GM10248 (cell line): ENCODE data around the gene DNM3.

Source experiments
- CTCF ChIA-PET: fragments of 300-600 bp; sonication (Branson Sonifier 250); formaldehyde crosslinking; extraction: SDS; loops from one replicate; lab custom pipeline; 2021; ENCODE audit warnings: antibody characterized with exemption; lab: Yijun Ruan, JAX
- POLR2A ChIA-PET: fragments of 350-650 bp; sonication (Branson Sonifier 250); formaldehyde crosslinking; extraction: SDS; loops from one replicate; lab custom pipeline; 2020; ENCODE audit warnings: antibody characterized with exemption; lab: Yijun Ruan, JAX
- DNase-seq: peaks from one replicate; pipeline ENCODE4 v3.0.0; 2012; ENCODE audit errors: extremely low spot score
- TF ChIP-seq, protein P1 (sequence below): IDR thresholded peaks from 2 replicates; pipeline ENCODE4 v1.5.1; 2012; ENCODE audit warnings: mild to moderate bottlenecking, low read depth; ENCODE audit errors: extremely low read depth, missing control alignments, control extremely low read depth

DNM3 gene

DNA sequence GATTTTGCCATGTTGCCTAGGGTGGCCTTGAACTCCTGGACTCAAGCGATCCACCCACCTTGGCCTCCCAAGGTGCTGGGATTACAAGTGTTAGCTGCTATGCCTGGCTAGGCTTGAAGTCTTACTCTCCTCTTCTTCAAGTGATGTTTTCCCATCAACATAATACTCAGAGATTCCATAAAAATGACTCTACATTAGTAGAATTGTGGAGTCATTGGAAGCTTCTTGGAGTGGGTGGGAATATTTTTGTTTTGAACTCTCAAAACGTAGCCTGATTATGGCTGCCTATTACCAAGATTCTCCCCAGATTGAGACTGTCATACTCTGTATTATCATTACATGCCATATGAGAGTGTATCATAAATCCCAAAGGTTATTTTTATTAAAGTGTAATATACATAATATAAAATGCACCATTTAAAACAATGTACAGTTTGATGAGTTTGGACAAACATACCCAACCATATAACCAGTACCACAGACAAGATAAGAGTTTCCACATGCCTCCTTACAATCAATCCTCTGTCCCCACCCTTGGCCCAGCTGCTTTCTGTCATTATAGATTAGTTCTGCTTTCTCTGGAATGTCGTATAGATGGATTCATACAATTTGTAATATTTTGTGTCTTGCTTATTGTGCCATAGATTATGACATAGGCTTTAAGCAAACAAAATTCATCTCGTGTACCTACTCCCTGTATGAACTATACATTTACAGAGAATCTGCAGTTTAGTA lies 8.0 kb upstream of the DNM3 start:
- TF ChIP-seq, protein P1, sequence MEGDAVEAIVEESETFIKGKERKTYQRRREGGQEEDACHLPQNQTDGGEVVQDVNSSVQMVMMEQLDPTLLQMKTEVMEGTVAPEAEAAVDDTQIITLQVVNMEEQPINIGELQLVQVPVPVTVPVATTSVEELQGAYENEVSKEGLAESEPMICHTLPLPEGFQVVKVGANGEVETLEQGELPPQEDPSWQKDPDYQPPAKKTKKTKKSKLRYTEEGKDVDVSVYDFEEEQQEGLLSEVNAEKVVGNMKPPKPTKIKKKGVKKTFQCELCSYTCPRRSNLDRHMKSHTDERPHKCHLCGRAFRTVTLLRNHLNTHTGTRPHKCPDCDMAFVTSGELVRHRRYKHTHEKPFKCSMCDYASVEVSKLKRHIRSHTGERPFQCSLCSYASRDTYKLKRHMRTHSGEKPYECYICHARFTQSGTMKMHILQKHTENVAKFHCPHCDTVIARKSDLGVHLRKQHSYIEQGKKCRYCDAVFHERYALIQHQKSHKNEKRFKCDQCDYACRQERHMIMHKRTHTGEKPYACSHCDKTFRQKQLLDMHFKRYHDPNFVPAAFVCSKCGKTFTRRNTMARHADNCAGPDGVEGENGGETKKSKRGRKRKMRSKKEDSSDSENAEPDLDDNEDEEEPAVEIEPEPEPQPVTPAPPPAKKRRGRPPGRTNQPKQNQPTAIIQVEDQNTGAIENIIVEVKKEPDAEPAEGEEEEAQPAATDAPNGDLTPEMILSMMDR, result no peak
- no peak for DNase-seq
- POLR2A ChIA-PET, result no interaction called here
- CTCF ChIA-PET, result interaction anchor here (1.0 to 1.3 kb wide), 2 partner anchors 8 to 9 kb away, joined by 3 to 4 read pairs; no protein-coding TSS in a partner anchor

DNA sequence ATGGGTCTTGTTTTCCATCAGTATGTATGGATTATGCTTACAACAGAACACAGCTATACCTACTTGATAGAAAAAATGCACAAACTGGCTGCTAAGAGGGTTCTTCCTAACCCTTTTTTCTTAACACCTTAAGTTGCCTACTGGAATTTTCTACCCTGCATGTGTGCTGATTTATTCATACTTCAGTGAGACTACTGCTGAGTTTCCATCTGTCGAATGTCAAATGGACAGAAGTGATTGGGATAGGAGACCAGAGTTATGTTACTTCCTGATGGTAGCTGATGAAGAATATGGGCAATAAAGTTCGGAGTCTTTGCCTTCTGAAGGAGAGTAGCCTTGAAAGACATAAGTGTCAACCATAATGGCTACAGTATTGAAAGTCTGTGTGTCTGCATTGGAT lies 6.5 kb upstream of the DNM3 start:
- TF ChIP-seq, protein P1, result no peak
- DNase-seq, result no peak
- ChIA-PET CTCF (interaction anchor here (0.9 to 1.3 kb wide), 3 partner anchors 10 to 17 kb away, joined by 3 to 4 read pairs (median 3); no protein-coding TSS in a partner anchor), POLR2A (no interaction called here)

DNA sequence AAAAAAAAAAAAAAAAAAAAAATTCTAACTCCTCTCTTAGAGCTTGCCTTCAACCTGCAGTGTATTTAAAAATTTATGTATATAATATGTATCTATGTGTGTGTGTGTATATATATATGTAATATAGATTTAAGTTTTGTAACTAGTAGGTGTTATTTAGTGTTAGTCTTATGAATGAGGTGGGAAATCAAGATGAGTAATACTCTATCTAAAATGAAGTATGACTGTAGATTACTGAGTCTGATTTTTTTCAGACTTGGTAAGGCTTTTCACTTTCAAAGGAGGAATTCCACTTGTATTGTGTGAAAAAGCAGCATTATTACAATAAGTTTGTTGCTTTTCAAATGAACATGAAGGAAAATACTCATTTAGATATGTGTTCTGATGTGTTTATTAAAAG lies 5.4 kb upstream of the DNM3 start:
- CTCF ChIA-PET, result interaction anchor here (1.6 to 1.7 kb wide), 2 partner anchors 15 to 149 kb away, joined by 3 to 4 read pairs; no protein-coding TSS in a partner anchor
- TF ChIP-seq, protein P1, result no peak
- POLR2A ChIA-PET, result no interaction called here
- DNase-seq, result no peak

DNA sequence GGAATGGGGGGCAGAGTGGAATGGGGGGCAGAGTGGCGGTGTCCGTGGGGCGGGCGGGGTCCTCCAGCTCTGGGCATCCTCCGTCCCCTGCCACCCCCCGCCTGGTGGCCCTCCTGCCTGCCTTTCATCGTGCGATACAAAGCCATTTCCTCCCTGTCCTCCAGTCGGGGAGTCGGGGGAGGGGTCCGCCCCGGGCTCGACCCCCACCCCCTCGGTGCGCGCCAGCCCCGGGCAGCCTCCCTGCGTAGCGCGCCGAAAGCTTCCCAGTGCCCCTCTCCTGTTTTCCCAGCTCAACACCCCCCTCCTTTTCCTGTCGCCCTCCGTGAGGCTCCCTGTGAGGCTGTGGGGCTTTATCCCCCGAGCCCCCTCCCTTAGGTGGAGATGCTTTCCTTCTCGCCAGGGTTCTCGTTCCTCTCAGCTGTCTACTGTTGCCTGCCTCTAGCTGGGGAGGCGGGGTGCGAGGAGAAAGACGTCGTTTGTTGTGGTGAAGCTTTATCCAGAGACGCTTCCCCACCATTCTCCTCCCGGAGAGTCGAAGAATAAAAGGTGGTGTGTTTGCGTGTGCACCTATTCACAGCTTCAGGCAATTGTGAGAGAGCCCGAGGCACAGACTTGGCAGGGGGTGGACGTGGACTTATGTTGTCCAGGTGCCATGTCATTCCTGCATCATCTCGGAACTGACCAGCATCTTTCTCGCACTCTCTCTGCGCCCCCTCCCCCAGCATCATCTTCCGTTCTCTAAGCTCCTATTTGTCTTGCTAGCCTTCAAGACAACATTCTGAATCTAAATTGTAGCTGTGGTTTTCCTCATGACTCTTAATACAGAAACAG lies 848 bp downstream of the DNM3 start:
- ChIA-PET CTCF (interaction anchor here (1.1 to 2.1 kb wide), 2 partner anchors 9 to 41 kb away, joined by 3 to 10 read pairs; no protein-coding TSS in a partner anchor), POLR2A (no interaction called here)
- TF ChIP-seq, protein P1, result no peak
- DNase-seq, result peak; percentile 20

DNA sequence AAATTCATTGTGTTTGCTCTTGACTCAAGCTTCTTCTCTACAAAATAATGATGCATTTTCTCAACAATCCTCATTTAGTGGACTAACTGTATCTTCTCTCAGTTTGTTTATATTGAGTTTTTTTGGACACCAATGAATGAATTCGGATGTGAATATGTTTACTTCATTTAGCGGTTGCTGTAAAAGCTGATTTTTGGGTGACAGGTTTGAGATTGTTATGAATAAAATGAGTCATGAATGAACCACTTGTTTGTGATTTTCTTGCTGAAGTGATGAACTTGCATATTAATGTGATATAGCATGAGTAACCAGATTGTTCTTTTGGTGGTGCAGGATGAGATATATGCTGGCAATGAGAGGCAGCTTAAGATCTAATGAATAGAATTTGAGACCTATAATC lies 3.1 kb downstream of the DNM3 start:
- ChIA-PET POLR2A (no interaction called here), CTCF (interaction anchor here (0.9 to 1.5 kb wide), 4 partner anchors 10 to 44 kb away, joined by 3 to 5 read pairs (median 4); no protein-coding TSS in a partner anchor)
- DNase-seq, result no peak
- TF ChIP-seq, protein P1, result no peak

DNA sequence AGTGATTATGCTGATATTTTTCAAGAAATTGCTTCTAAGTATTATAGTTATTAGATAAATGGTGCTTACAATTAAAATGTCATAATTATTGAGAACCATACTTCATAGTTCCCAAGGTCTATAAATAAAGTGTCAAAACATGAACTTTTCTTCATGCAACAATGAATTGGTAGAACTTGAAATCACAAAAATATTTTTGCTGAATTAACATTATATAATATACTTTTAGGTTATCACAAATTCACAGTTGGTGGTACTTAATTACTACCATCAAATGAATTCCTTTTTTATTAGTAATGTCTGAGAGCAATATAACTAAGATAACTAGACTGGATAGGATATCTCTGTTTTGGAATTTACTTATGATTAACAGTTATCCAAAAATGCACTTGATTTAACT lies 4.7 kb downstream of the DNM3 start:
- ChIA-PET POLR2A (no interaction called here), CTCF (interaction anchor here (0.9 kb wide), 1 partner anchor 11 kb away, joined by 3 read pairs; no protein-coding TSS in a partner anchor)
- DNase-seq, result no peak
- TF ChIP-seq, protein P1, result no peak
